HCT116 (cell line): Measurements from ENCODE around the gene TGM1. TPM values are rescaled to one million over a fixed set of nuclear protein-coding genes. Genes with fewer than 3 reads are reported as not detected.

Source experiments
- ATAC-seq: fragments of 200-7000 bp; cut with Tn5 transposase; 2 replicates; pipeline ENCODE4 v1.9.1; 2020; ENCODE audit warnings: mild to moderate bottlenecking, moderate library complexity
- BruUV-seq: library from RNA; stranded (reverse); fragments of 400-500 nt; replicated peaks from 2 replicates; lab custom pipeline; 2021; lab: Mats Ljungman, UMichigan
- CTCF ChIA-PET: fragments of 300-600 bp; sonication (Branson Sonifier 250); formaldehyde crosslinking; loops from one replicate; lab custom pipeline; 2021; ENCODE audit warnings: antibody characterized with exemption; lab: Charles Lee
- POLR2A ChIA-PET: fragments of 300-600, 350-600 bp; sonication (Branson Sonifier 250); formaldehyde crosslinking; loops from one replicate; lab custom pipeline; 2021; ENCODE audit warnings: antibody characterized with exemption; lab: Charles Lee
- RAD21 ChIA-PET, 2 experiments: fragments of 300-600 bp; sonication (Branson Sonifier 250); formaldehyde crosslinking; loops; one replicate each; lab custom pipeline; 2023; ENCODE audit warnings: low total read pairs in 2 of 2; ENCODE audit not compliant: uncharacterized antibody in 2 of 2, unreplicated experiment in 2 of 2, low non-redundant PET in 1 of 2; lab: Charles Lee
- DNase-seq: peaks from one replicate; pipeline ENCODE4 v3.0.0-alpha.2; 2010; ENCODE audit warnings: low read depth, low spot score
- H2AFZ ChIP-seq: fragments of 200-600 bp; shearing (Covaris generic), sonication (generic); 2 replicates; pipeline ENCODE4 v1.6.1; 2017; ENCODE audit warnings: low read depth, mixed run types, mixed read lengths, antibody characterized with exemption, low read length; ENCODE audit not compliant: poor library complexity, severe bottlenecking
- H3K27ac ChIP-seq: 2 replicates; pipeline ENCODE4 v1.5.1; 2012; ENCODE audit warnings: low read depth, low read length
- H3K27me3 ChIP-seq: fragments of 200-600 bp; sonication (generic); 2 replicates; pipeline ENCODE4 v1.6.1; 2016; ENCODE audit warnings: mixed run types, low read length, mixed read lengths; ENCODE audit not compliant: insufficient read depth
- H3K36me3 ChIP-seq, 2 experiments: fragments of 200-500 bp in 1 of 2; fragments of 200-600 bp in 1 of 2; sonication (Bioruptor generic) in 1 of 2; sonication (generic) in 1 of 2; 2 replicates each; pipeline versions ENCODE4 v1.5.1 to v1.6.1; 2014 to 2016; ENCODE audit warnings: low read length in 2 of 2, inconsistent platforms in 1 of 2, mixed read lengths in 1 of 2, mixed run types in 1 of 2; ENCODE audit not compliant: insufficient read depth in 2 of 2, control insufficient read depth in 1 of 2
- H3K4me1 ChIP-seq, 2 experiments: fragments of 200-600 bp in 1 of 2; sonication (generic) in 1 of 2; 2 replicates each; pipeline versions ENCODE4 v1.5.1 to v1.6.1; 2012 to 2017; ENCODE audit warnings: low read length in 2 of 2, inconsistent platforms in 1 of 2, mild to moderate bottlenecking in 1 of 2, mixed read lengths in 1 of 2, mixed run types in 1 of 2, moderate library complexity in 1 of 2; ENCODE audit not compliant: insufficient read depth in 2 of 2, control insufficient read depth in 1 of 2
- H3K4me2 ChIP-seq: fragments of 200-600 bp; sonication (generic); 2 replicates; pipeline ENCODE4 v1.6.1; 2017; ENCODE audit warnings: mixed run types, low read length, mixed read lengths
- H3K4me3 ChIP-seq, 2 experiments: fragments of 200-600 bp in 1 of 2; sonication (generic) in 1 of 2; replicated peaks in 1 of 2; 2 replicates each; pipeline ENCODE4 v1.5.1; 2011 to 2016; ENCODE audit warnings: low read length in 2 of 2, control low read depth in 1 of 2, low read depth in 1 of 2, mild to moderate bottlenecking in 1 of 2, mixed read lengths in 1 of 2, mixed run types in 1 of 2
- H3K79me2 ChIP-seq: fragments of 200-600 bp; sonication (generic); 2 replicates; pipeline ENCODE4 v1.6.1; 2017; ENCODE audit warnings: mild to moderate bottlenecking, mixed run types, low read length, moderate library complexity, mixed read lengths; ENCODE audit not compliant: insufficient read depth
- H3K9ac ChIP-seq: fragments of 200-600 bp; sonication (generic); 2 replicates; pipeline ENCODE4 v1.6.1; 2016; ENCODE audit warnings: low read length, mixed read lengths
- H3K9me2 ChIP-seq: fragments of 200-600 bp; sonication (generic), shearing (Covaris generic); 2 replicates; pipeline ENCODE4 v1.6.1; 2017; ENCODE audit warnings: mixed run types, mild to moderate bottlenecking, moderate library complexity; ENCODE audit not compliant: insufficient read depth
- H3K9me3 ChIP-seq, 2 experiments: fragments of 200-500 bp in 1 of 2; fragments of 200-600 bp in 1 of 2; sonication (Bioruptor generic) in 1 of 2; sonication (generic) in 1 of 2; 2 replicates each; pipeline ENCODE4 v1.6.1; 2014 to 2017; ENCODE audit warnings: low read length in 2 of 2, mixed read lengths in 2 of 2, inconsistent platforms in 1 of 2, low read depth in 1 of 2, mild to moderate bottlenecking in 1 of 2, mixed run types in 1 of 2, moderate library complexity in 1 of 2; ENCODE audit not compliant: control insufficient read depth in 1 of 2, insufficient read depth in 1 of 2
- H4K20me1 ChIP-seq: fragments of 200-600 bp; sonication (generic), shearing (Covaris generic); 2 replicates; pipeline ENCODE4 v1.6.1; 2017; ENCODE audit warnings: mixed run types, mild to moderate bottlenecking, moderate library complexity; ENCODE audit not compliant: insufficient read depth
- CBX3 ChIP-seq: IDR thresholded peaks from 2 replicates; pipeline ENCODE4 v1.6.1; 2012; ENCODE audit warnings: low read depth
- CEBPB ChIP-seq: IDR thresholded peaks from 2 replicates; pipeline ENCODE4 v1.6.1; 2012; ENCODE audit warnings: low read depth
- CTCF ChIP-seq, 3 experiments: fragments of 200-600 bp in 1 of 3; sonication (generic) in 1 of 3; IDR thresholded peaks in 2 of 3; conservative IDR thresholded peaks in 1 of 3; 2 replicates each; pipeline ENCODE4 v1.5.1; 2012 to 2017; ENCODE audit warnings: low read depth in 2 of 3, low read length in 2 of 3, antibody characterized with exemption in 1 of 3, borderline replicate concordance in 1 of 3, control low read depth in 1 of 3, mild to moderate bottlenecking in 1 of 3, mixed read lengths in 1 of 3, mixed run types in 1 of 3, moderate library complexity in 1 of 3; ENCODE audit not compliant: insufficient read depth in 1 of 3
- EGR1 ChIP-seq: IDR thresholded peaks from 2 replicates; pipeline ENCODE4 v1.6.1; 2012; ENCODE audit warnings: low read depth
- ELF1 ChIP-seq: IDR thresholded peaks from 2 replicates; pipeline ENCODE4 v1.6.1; 2012; ENCODE audit warnings: low read depth, borderline replicate concordance
- EZH2 ChIP-seq: fragments of 200-600 bp; sonication (generic); IDR thresholded peaks from 2 replicates; pipeline ENCODE4 v1.6.1; 2017; ENCODE audit warnings: antibody characterized with exemption, mixed run types
- EZH2phosphoT487 ChIP-seq: fragments of 200-600 bp; IDR thresholded peaks from 2 replicates; pipeline ENCODE4 v1.6.1; 2018; ENCODE audit warnings: antibody characterized with exemption, borderline replicate concordance
- FOSL1 ChIP-seq: IDR thresholded peaks from 2 replicates; pipeline ENCODE4 v1.6.1; 2012; ENCODE audit warnings: low read depth
- JUND ChIP-seq: IDR thresholded peaks from 2 replicates; pipeline ENCODE4 v1.6.1; 2012
- POLR2A ChIP-seq: IDR thresholded peaks from 2 replicates; pipeline ENCODE4 v1.7.0; 2011; ENCODE audit warnings: borderline replicate concordance; ENCODE audit not compliant: insufficient read depth, insufficient read length; ENCODE audit errors: extremely low read depth
- POLR2AphosphoS5 ChIP-seq: IDR thresholded peaks from 2 replicates; pipeline ENCODE4 v1.6.1; 2011; ENCODE audit warnings: mild to moderate bottlenecking, low read depth, low read length, moderate library complexity
- RAD21 ChIP-seq: IDR thresholded peaks from 2 replicates; pipeline ENCODE4 v1.6.1; 2012; ENCODE audit warnings: low read depth, mild to moderate bottlenecking
- REST ChIP-seq: IDR thresholded peaks from 2 replicates; pipeline ENCODE4 v1.6.1; 2012; ENCODE audit warnings: low read depth
- SP1 ChIP-seq: IDR thresholded peaks from 2 replicates; pipeline ENCODE4 v1.6.1; 2012; ENCODE audit warnings: low read depth
- TCF7L2 ChIP-seq: IDR thresholded peaks from 2 replicates; pipeline ENCODE4 v1.7.0; 2011; ENCODE audit warnings: borderline replicate concordance, inconsistent platforms; ENCODE audit not compliant: insufficient read depth, insufficient read length; ENCODE audit errors: extremely low read depth
- YY1 ChIP-seq: IDR thresholded peaks from 2 replicates; pipeline ENCODE4 v1.6.1; 2011; ENCODE audit warnings: low read length, low read depth, moderate library complexity, mild to moderate bottlenecking; ENCODE audit not compliant: insufficient replicate concordance; ENCODE audit errors: extremely low read depth
- ZFX ChIP-seq: fragments of 450-650 bp; IDR thresholded peaks from 2 replicates; pipeline ENCODE4 v1.6.1; 2017
- intact Hi-C: fragments of 100-400 bp; cut with micrococcal nuclease; formaldehyde crosslinking; loops from 2 replicates; pipeline ENCODE4 v1.10.0; 2022
- total RNA-seq: library from RNA; stranded (reverse); gene quantifications from one replicate; pipeline ENCODE4 v1.2.1, GENCODE V29; 2021; ENCODE audit not compliant: unreplicated experiment

TGM1 gene
- total RNA-seq, 1 experiment from 2014 or later: 5.6 TPM

GRCh38 chr14:24226473-24226872 lies 36.5 kb downstream of the TGM1 start:
- peaks cover 7 to 10% of the 10 kb centered on the region in 2 experiments; a peak in 3 of 4 replicates for H3K4me1 ChIP-seq
- CTCF ChIA-PET: no interaction called here
- H3K27me3 ChIP-seq: no peaks in the 10 kb centered on the region
- no peaks in the 10 kb centered on the region for H3K9me3 ChIP-seq
- RAD21 ChIA-PET: no interaction called here
- H3K9me2 ChIP-seq: no peaks in the 10 kb centered on the region
- POLR2A ChIA-PET: no interaction called here
- no peak for DNase-seq
- no peak overlapping the region for H3K27ac ChIP-seq
- H3K4me2 ChIP-seq: no peak overlapping the region
- intact Hi-C loops: no loop called here
- ATAC-seq: no peak
- H3K9ac ChIP-seq: no peak overlapping the region
- H4K20me1 ChIP-seq: no peaks in the 10 kb centered on the region
- no peak overlapping the region for H2AFZ ChIP-seq
- H3K4me3 ChIP-seq: no peak overlapping the region
- peaks cover 92% of the 10 kb centered on the region for H3K79me2 ChIP-seq
- H3K36me3 ChIP-seq: peaks cover 4 to 10% of the 10 kb centered on the region in 2 experiments; a peak in 3 of 4 replicates
- BruUV-seq: no TSS peak
- TF ChIP-seq RAD21 (no peak), EZH2 (no peak), TCF7L2 (no peak), SP1 (no peak), CBX3 (no peak)

GRCh38 chr14:24224618-24225071 lies 38.3 kb downstream of the TGM1 start:
- peaks cover 96% of the 10 kb centered on the region for H3K79me2 ChIP-seq
- no peaks in the 10 kb centered on the region for H3K9me2 ChIP-seq
- no peaks in the 10 kb centered on the region for H3K4me1 ChIP-seq
- no peak for ATAC-seq
- H3K9ac ChIP-seq: no peak overlapping the region
- ChIA-PET RAD21 (no interaction called here), CTCF (no interaction called here), POLR2A (no interaction called here)
- no peak overlapping the region for H3K27ac ChIP-seq
- H3K9me3 ChIP-seq: no peaks in the 10 kb centered on the region
- DNase-seq: no peak
- no peaks in the 10 kb centered on the region for H4K20me1 ChIP-seq
- no peak overlapping the region for H3K4me2 ChIP-seq
- no TSS peak for BruUV-seq
- H3K4me3 ChIP-seq: no peak overlapping the region
- intact Hi-C loops: no loop called here
- H3K27me3 ChIP-seq: no peaks in the 10 kb centered on the region
- H2AFZ ChIP-seq: no peak overlapping the region
- H3K36me3 ChIP-seq: peaks cover 4 to 10% of the 10 kb centered on the region in 2 experiments; a peak in 3 of 4 replicates
- TF ChIP-seq EZH2phosphoT487 (no peak), EGR1 (no peak), SP1 (no peak), CEBPB (no peak), RAD21 (no peak), FOSL1 (no peak), POLR2AphosphoS5 (no peak), EZH2 (no peak), YY1 (no peak), ELF1 (no peak), REST (no peak), POLR2A (no peak), CTCF (IDR thresholded peaks at IDR 0.05 in 2 of 3, conservative IDR thresholded peaks at IDR 0.05 in 1 of 3; ENCODE audit: borderline replicate concordance in 1 of 3, insufficient read depth in 1 of 3, low read depth in 2 of 3, low read length in 2 of 3) (no peak), TCF7L2 (no peak), ZFX (no peak), JUND (no peak)
